Testis (tissue), 3 donors: ENCODE measurements around the gene NDST3. TPM values are rescaled to one million over a fixed set of nuclear protein-coding genes. Genes with fewer than 3 reads are reported as not detected.

Experiments
- DNase-seq: peaks from one replicate; pipeline ENCODE4 v3.0.0-alpha.2; 2019
- H3K27ac ChIP-seq, 2 donors: fragments of 200-600 bp; sonication (generic); one replicate each; pipeline ENCODE4 v1.5.1; 2019
- H3K27me3 ChIP-seq: fragments of 200-600 bp; sonication (generic); one replicate; pipeline ENCODE4 v1.5.1; 2019
- H3K36me3 ChIP-seq: fragments of 200-600 bp; sonication (generic); one replicate; pipeline ENCODE4 v1.5.1; 2017; ENCODE audit warnings: low read depth; ENCODE audit errors: missing control alignments
- H3K4me1 ChIP-seq: fragments of 200-600 bp; sonication (generic); one replicate; pipeline ENCODE4 v1.5.1; 2019
- H3K4me3 ChIP-seq, 2 donors: fragments of 200-600 bp; sonication (generic); one replicate each; pipeline ENCODE4 v1.5.1; 2017 to 2019
- H3K9me3 ChIP-seq: fragments of 200-600 bp; sonication (generic); one replicate; pipeline ENCODE4 v1.5.1; 2017
- CTCF ChIP-seq, 3 experiments: fragments of 450-650 bp in 2 of 3; fragments of 200-600 bp in 1 of 3; sonication (generic) in 1 of 3; IDR thresholded peaks; one replicate each; pipeline ENCODE4 v1.5.1; 2016 to 2019; ENCODE audit warnings: antibody characterized with exemption in 3 of 3, mild to moderate bottlenecking in 2 of 3, moderate library complexity in 1 of 3
- POLR2A ChIP-seq: fragments of 450-650 bp; IDR thresholded peaks from one replicate; pipeline ENCODE4 v1.6.1; 2017; ENCODE audit warnings: antibody characterized with exemption, mild to moderate bottlenecking, moderate library complexity
- WGBS, 2 donors: methylation state at CpG; one replicate each; pipeline ENCODE4 v1.1.5; 2018; 5-methylcytosine and 5-hydroxymethylcytosine counted together
- intact Hi-C: fragments of 100-400 bp; cut with DNase I; formaldehyde crosslinking; loops from one replicate; pipeline ENCODE4 v1.15.1; 2023; ENCODE audit warnings: low total_unique reads
- polyA plus RNA-seq: library from polyadenylated mRNA; stranded (reverse); fragments of 350-450 nt; fragmentation: Illumina TruSeq; extraction: RNeasy Lipid Tissue Mini Kit (QIAGEN cat#74804); gene quantifications from one replicate; pipeline ENCODE4 v1.2.3, GENCODE V29; 2014; ENCODE audit warnings: low read depth, low replicate concordance; ENCODE audit not compliant: insufficient read depth
- total RNA-seq, 2 donors: library from RNA; depleted of rRNA; stranded (reverse); fragments of >200 nt; gene quantifications; one replicate each; pipeline ENCODE4 v1.2.3, GENCODE V29; 2016

Gene NDST3
- total and polyA plus RNA-seq, 3 donors from 2014 or later, result 0.11 to 0.50 (median 0.47) TPM

- no peak for DNase-seq
- WGBS, 2 donors, result 75 to 81% methylated on average over 2 of the region's 2 CpGs
- intact Hi-C loops, result no loop called here
These were observed 78.1 kb downstream of the NDST3 start for GRCh38 chr4:118112117-118113046.

DNA sequence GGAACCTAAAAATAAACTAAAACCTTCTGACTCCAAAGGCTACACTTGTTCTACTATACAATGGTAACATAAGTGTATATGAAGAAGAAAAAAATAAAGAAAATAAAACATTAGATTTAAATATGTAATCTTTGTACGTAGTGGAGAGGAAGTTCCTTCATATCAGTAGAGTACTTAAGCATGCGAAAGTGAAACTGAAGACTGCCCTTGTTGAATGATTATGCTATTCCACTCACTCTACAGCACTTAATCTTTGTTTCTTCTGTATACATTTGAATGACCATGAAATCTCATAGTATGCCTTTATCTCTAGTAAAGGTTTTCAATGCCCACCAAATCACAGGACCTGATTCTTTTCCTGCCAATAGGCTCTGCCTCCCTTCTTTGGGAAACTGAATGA lies 78.9 kb downstream of the NDST3 start:
- no peak overlapping the region for H3K27ac ChIP-seq
- no peaks in the 10 kb centered on the region for H3K4me1 ChIP-seq
- no peaks in the 10 kb centered on the region for H3K27me3 ChIP-seq
- no peaks in the 10 kb centered on the region for H3K36me3 ChIP-seq
- H3K9me3 ChIP-seq, result no peaks in the 10 kb centered on the region
- H3K4me3 ChIP-seq, result no peak overlapping the region
- WGBS, 2 donors, result 18 to 19% methylated on average over 2 of the region's 2 CpGs
- intact Hi-C loops, result no loop called here
- DNase-seq, result no peak
- TF ChIP-seq CTCF (IDR thresholded peaks at IDR 0.05) (no peak), POLR2A (no peak)

More at GRCh38 chr4:118112117-118113046, 78.1 kb downstream of the NDST3 start:
- Histone ChIP-seq H3K27ac (no peak overlapping the region), H3K4me3 (no peak overlapping the region), H3K27me3 (no peaks in the 10 kb centered on the region), H3K4me1 (no peaks in the 10 kb centered on the region), H3K36me3 (no peaks in the 10 kb centered on the region), H3K9me3 (no peaks in the 10 kb centered on the region)
- no peak for TF ChIP-seq POLR2A
- TF ChIP-seq CTCF (IDR thresholded peaks at IDR 0.05), result no peak

DNA sequence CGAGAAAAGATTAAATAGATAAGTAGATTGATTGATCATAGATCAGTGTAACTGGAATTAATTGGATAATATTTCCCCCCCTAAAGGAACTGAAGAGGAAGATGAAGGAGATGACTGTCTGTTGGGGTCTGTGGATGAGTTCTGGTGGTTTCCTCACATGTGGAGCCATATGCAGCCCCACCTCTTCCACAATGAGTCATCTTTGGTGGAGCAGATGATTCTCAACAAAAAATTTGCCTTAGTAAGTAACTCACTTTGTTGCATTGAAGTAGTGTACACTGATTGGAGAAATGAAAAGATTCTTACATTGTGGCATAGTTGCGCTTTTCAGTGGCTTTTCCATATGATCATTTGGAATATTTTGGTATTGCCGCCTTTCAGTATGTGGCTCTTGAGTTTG lies 80.4 kb downstream of the NDST3 start:
- H3K9me3 ChIP-seq, result no peaks in the 10 kb centered on the region
- WGBS, 2 donors, result 93 to 99% methylated on average over 3 of the region's 3 CpGs

GRCh38 chr4:118120120-118120760 lies 86.0 kb downstream of the NDST3 start:
- 53 to 61% methylated on average over 5 of the region's 5 CpGs for WGBS, 2 donors
- Histone ChIP-seq H3K9me3 (no peaks in the 10 kb centered on the region), H3K36me3 (no peaks in the 10 kb centered on the region), H3K27ac (no peak overlapping the region), H3K4me3 (no peak overlapping the region), H3K27me3 (no peaks in the 10 kb centered on the region), H3K4me1 (no peaks in the 10 kb centered on the region)
- TF ChIP-seq POLR2A (no peak), CTCF (IDR thresholded peaks at IDR 0.05) (no peak)
- intact Hi-C loops, result no loop called here
- no peak for DNase-seq

More for the DNA sequence above, 80.4 kb downstream of the NDST3 start:
- Histone ChIP-seq H3K27ac (no peak overlapping the region), H3K36me3 (no peaks in the 10 kb centered on the region), H3K4me1 (no peaks in the 10 kb centered on the region), H3K4me3 (no peak overlapping the region), H3K27me3 (no peaks in the 10 kb centered on the region)
- intact Hi-C loops, result no loop called here
- no peak for DNase-seq
- TF ChIP-seq CTCF (IDR thresholded peaks at IDR 0.05) (no peak), POLR2A (no peak)
